IMR-90 (cell line): ENCODE measurements around the gene CDK13. TPM values are rescaled to one million over a fixed set of nuclear protein-coding genes. Genes with fewer than 3 reads are reported as not detected.

ENCODE experiments used
- ATAC-seq: fragments of 200-7000 bp; cut with Tn5 transposase; 2 replicates; pipeline ENCODE4 v1.9.1; 2020; ENCODE audit warnings: low read depth, mild to moderate bottlenecking, moderate library complexity
- BruUV-seq: library from RNA; stranded (reverse); fragments of 400-500 nt; replicated peaks from 2 replicates; lab custom pipeline; 2021; lab: Mats Ljungman, UMichigan
- CTCF ChIA-PET: fragments of 300-600 bp; formaldehyde crosslinking; extraction: SDS; loops from one replicate; lab custom pipeline; 2021; ENCODE audit warnings: antibody characterized with exemption; lab: Yijun Ruan, JAX
- POLR2A ChIA-PET: fragments of 300-600 bp; sonication (Branson Sonifier 250); formaldehyde crosslinking; loops from one replicate; lab custom pipeline; 2022; ENCODE audit warnings: antibody characterized with exemption; ENCODE audit not compliant: unreplicated experiment; lab: Charles Lee
- DNase-seq: peaks from one replicate; pipeline ENCODE4 v3.0.0; 2013
- H2AFZ ChIP-seq: replicated peaks from 2 replicates; pipeline ENCODE3; 2013; ENCODE audit warnings: low read length, mild to moderate bottlenecking; ENCODE audit not compliant: poor library complexity
- H2AK5ac ChIP-seq: 2 replicates; pipeline ENCODE4 v1.6.1; 2013; ENCODE audit warnings: low read depth, low read length, inconsistent platforms
- H2AK9ac ChIP-seq: replicated peaks from 2 replicates; pipeline ENCODE3; 2013; ENCODE audit warnings: mild to moderate bottlenecking, low read depth, low read length, moderate library complexity; ENCODE audit not compliant: poor library complexity
- H2BK120ac ChIP-seq: 2 replicates; pipeline ENCODE4 v1.6.1; 2013; ENCODE audit warnings: low read depth, low read length, inconsistent platforms
- H2BK15ac ChIP-seq: 3 replicates; pipeline ENCODE4 v1.6.1; 2013; ENCODE audit warnings: low read depth, low read length, inconsistent platforms
- H2BK20ac ChIP-seq: 2 replicates; pipeline ENCODE4 v1.6.1; 2013; ENCODE audit warnings: low read depth, mild to moderate bottlenecking, inconsistent platforms, low read length, moderate library complexity
- H2BK5ac ChIP-seq: 2 replicates; pipeline ENCODE4 v1.6.1; 2013; ENCODE audit warnings: mild to moderate bottlenecking, low read depth, low read length, inconsistent platforms; ENCODE audit not compliant: poor library complexity, severe bottlenecking
- H3K14ac ChIP-seq: replicated peaks from 2 replicates; pipeline ENCODE4 v1.6.1; 2013; ENCODE audit warnings: low read depth, low read length, inconsistent platforms
- H3K18ac ChIP-seq: 2 replicates; pipeline ENCODE4 v1.6.1; 2013; ENCODE audit warnings: low read depth, low read length, control low read depth
- H3K23ac ChIP-seq: 2 replicates; pipeline ENCODE4 v1.6.1; 2013; ENCODE audit warnings: low read depth, low read length, inconsistent platforms
- H3K27ac ChIP-seq: 2 replicates; pipeline ENCODE4 v1.5.1; 2013; ENCODE audit warnings: mild to moderate bottlenecking, control low read depth, low read length; ENCODE audit not compliant: insufficient read depth
- H3K27me3 ChIP-seq: 2 replicates; pipeline ENCODE4 v1.6.1; 2013; ENCODE audit warnings: low read length; ENCODE audit not compliant: control insufficient read depth, insufficient read depth
- H3K36me3 ChIP-seq: 2 replicates; pipeline ENCODE4 v1.6.1; 2013; ENCODE audit warnings: low read length, mixed read lengths; ENCODE audit not compliant: control insufficient read depth, insufficient read depth
- H3K4ac ChIP-seq: 2 replicates; pipeline ENCODE4 v1.6.1; 2013; ENCODE audit warnings: low read depth, low read length, inconsistent platforms
- H3K4me1 ChIP-seq: 2 replicates; pipeline ENCODE4 v1.6.1; 2013; ENCODE audit warnings: low read length, mixed read lengths; ENCODE audit not compliant: control insufficient read depth, insufficient read depth
- H3K4me2 ChIP-seq: 2 replicates; pipeline ENCODE4 v1.6.1; 2013; ENCODE audit warnings: low read depth, mild to moderate bottlenecking, control low read depth, low read length, moderate library complexity
- H3K4me3 ChIP-seq: 2 replicates; pipeline ENCODE4 v1.5.1; 2013; ENCODE audit warnings: low read depth, mild to moderate bottlenecking, control low read depth, low read length, moderate library complexity; ENCODE audit not compliant: insufficient read depth
- H3K56ac ChIP-seq: 2 replicates; pipeline ENCODE4 v1.6.1; 2013; ENCODE audit warnings: low read length, inconsistent platforms; ENCODE audit not compliant: insufficient read depth; ENCODE audit errors: extremely low read depth
- H3K79me1 ChIP-seq, 2 experiments: 2 replicates each; pipeline ENCODE4 v1.6.1; 2013; ENCODE audit warnings: low read length in 2 of 2, inconsistent platforms in 1 of 2, low read depth in 1 of 2
- H3K9ac ChIP-seq: 2 replicates; pipeline ENCODE4 v1.6.1; 2013; ENCODE audit warnings: low read depth, low read length, control low read depth
- H3K9me1 ChIP-seq: 2 replicates; pipeline ENCODE4 v1.6.1; 2013; ENCODE audit warnings: low read length, inconsistent platforms; ENCODE audit not compliant: insufficient read depth
- H3K9me3 ChIP-seq: 2 replicates; pipeline ENCODE4 v1.6.1; 2013; ENCODE audit warnings: low read length; ENCODE audit not compliant: control insufficient read depth, insufficient read depth
- H4K20me1 ChIP-seq: 2 replicates; pipeline ENCODE4 v1.6.1; 2013; ENCODE audit warnings: low read length, inconsistent platforms; ENCODE audit not compliant: insufficient read depth
- H4K5ac ChIP-seq: 2 replicates; pipeline ENCODE4 v1.6.1; 2013; ENCODE audit warnings: mild to moderate bottlenecking, low read depth, low read length, control low read depth
- H4K8ac ChIP-seq, 2 experiments: 2 replicates each; pipeline ENCODE4 v1.6.1; 2013; ENCODE audit warnings: low read depth in 2 of 2, low read length in 2 of 2, control low read depth in 1 of 2, inconsistent platforms in 1 of 2
- H4K91ac ChIP-seq: 2 replicates; pipeline ENCODE4 v1.6.1; 2013; ENCODE audit warnings: low read depth, low read length, inconsistent platforms; ENCODE audit not compliant: insufficient read depth
- CEBPB ChIP-seq: IDR thresholded peaks from 2 replicates; pipeline ENCODE4 v1.6.1; 2012; ENCODE audit warnings: low read depth, low read length, improper control_type of control experiment
- ELK1 ChIP-seq: fragments of 150-350 bp; IDR thresholded peaks from 2 replicates; pipeline ENCODE4 v1.6.1; 2016; ENCODE audit warnings: low read depth, mild to moderate bottlenecking, low read length, moderate library complexity, borderline replicate concordance
- FOS ChIP-seq: fragments of 150-350 bp; IDR thresholded peaks from 2 replicates; pipeline ENCODE4 v1.6.1; 2016; ENCODE audit warnings: low read depth, low read length
- MAFK ChIP-seq: IDR thresholded peaks from 2 replicates; pipeline ENCODE4 v1.6.1; 2012; ENCODE audit warnings: low read depth, low read length, improper control_type of control experiment
- MAZ ChIP-seq: IDR thresholded peaks from 2 replicates; pipeline ENCODE4 v1.6.1; 2012; ENCODE audit warnings: low read depth, mild to moderate bottlenecking, low read length, improper control_type of control experiment, moderate library complexity, borderline replicate concordance
- MXI1 ChIP-seq: IDR thresholded peaks from 2 replicates; pipeline ENCODE4 v1.6.1; 2012; ENCODE audit warnings: low read depth, mild to moderate bottlenecking, low read length, moderate library complexity, borderline replicate concordance
- NFE2L2 ChIP-seq: fragments of 150-350 bp; IDR thresholded peaks from 2 replicates; pipeline ENCODE4 v1.6.1; 2016; ENCODE audit warnings: low read depth, mild to moderate bottlenecking, low read length
- POLR2A ChIP-seq: IDR thresholded peaks from 2 replicates; pipeline ENCODE4 v1.6.1; 2012; ENCODE audit warnings: mild to moderate bottlenecking, low read depth, low read length
- RCOR1 ChIP-seq: IDR thresholded peaks from 2 replicates; pipeline ENCODE4 v1.6.1; 2012; ENCODE audit warnings: mild to moderate bottlenecking, low read length, improper control_type of control experiment; ENCODE audit not compliant: insufficient replicate concordance
- RFX5 ChIP-seq: IDR thresholded peaks from 2 replicates; pipeline ENCODE4 v1.8.0; 2012; ENCODE audit warnings: low read depth, mild to moderate bottlenecking, low read length, moderate library complexity
- WGBS, 2 experiments: methylation state at CpG; one replicate each; pipeline versions ENCODE4 v1.1.5 to v1.1.7; 2013; ENCODE audit warnings: missing lambda C conversion rate in 2 of 2; ENCODE audit not compliant: insufficient read length in 1 of 2; ENCODE audit errors: extremely low coverage in 2 of 2; 5-methylcytosine and 5-hydroxymethylcytosine counted together
- dilution Hi-C: fragments of 300-500 bp; cut with HindIII; formaldehyde crosslinking; loops from one replicate; pipeline ENCODE4 v1.14.3; 2018; ENCODE audit warnings: low sequenced_read_pairs; ENCODE audit not compliant: unreplicated experiment
- in situ Hi-C: fragments of 300-500 bp; cut with MboI; formaldehyde crosslinking; loops from 3 replicates; pipeline ENCODE4 v1.14.3; 2019; ENCODE audit warnings: low sequenced_read_pairs, inconsistent platforms, mixed read lengths
- intact Hi-C: fragments of 100-400 bp; cut with micrococcal nuclease; formaldehyde crosslinking; loops from 2 replicates; pipeline ENCODE4 v1.10.0; 2022
- polyA plus RNA-seq, 3 experiments: library from polyadenylated mRNA; depleted of rRNA; stranded (reverse); fragments of >200 nt; gene quantifications; 2 replicates each; pipeline ENCODE4 v1.2.3, GENCODE V29; 2012; ENCODE audit warnings: low replicate concordance in 1 of 3
- total RNA-seq: library from RNA; depleted of rRNA; stranded (reverse); fragments of >200 nt; gene quantifications from 2 replicates; pipeline ENCODE4 v1.2.3, GENCODE V29; 2012
- TF ChIP-seq, protein P1 (sequence below): fragments of 150-350 bp; IDR thresholded peaks from 2 replicates; pipeline ENCODE4 v1.6.1; 2017; ENCODE audit warnings: mild to moderate bottlenecking, antibody characterized with exemption, low read length, low read depth
- TF ChIP-seq, protein P2 (sequence below): conservative IDR thresholded peaks from 2 replicates; pipeline ENCODE4 v1.5.1; 2012; ENCODE audit warnings: mild to moderate bottlenecking, low read depth, low read length, improper control_type of control experiment

The CDK13 gene
- total and polyA plus RNA-seq, 2 of the 4 experiments (the other 2 are of a cell fraction), result 20.1 to 50.4 TPM

- Histone ChIP-seq H3K9ac (no peak overlapping the region), H4K5ac (no peak overlapping the region), H3K23ac (no peak overlapping the region), H4K8ac (no peak overlapping the region), H3K4me3 (no peak overlapping the region), H2BK5ac (no peak overlapping the region), H3K9me3 (no peaks in the 10 kb centered on the region), H3K14ac (no peak overlapping the region), H2BK15ac (no peak overlapping the region), H2BK20ac (no peak overlapping the region), H2AFZ (no peak overlapping the region), H3K4me1 (no peaks in the 10 kb centered on the region), H3K18ac (no peak overlapping the region), H3K27ac (no peak overlapping the region), H4K91ac (no peak overlapping the region), H3K4ac (no peak overlapping the region), H3K36me3 (no peaks in the 10 kb centered on the region), H2AK9ac (no peak overlapping the region), H3K4me2 (no peak overlapping the region), H3K9me1 (no peaks in the 10 kb centered on the region), H4K20me1 (no peaks in the 10 kb centered on the region), H2AK5ac (no peak overlapping the region), H3K79me1 (no peaks in the 10 kb centered on the region), H2BK120ac (no peak overlapping the region), H3K56ac (no peak overlapping the region), H3K27me3 (peaks cover 10% of the 10 kb centered on the region)
- BruUV-seq, result no TSS peak
- intact Hi-C loops, result no loop called here
- DNase-seq (no peak), ATAC-seq (no peak)
- dilution Hi-C loops, result no loop called here
- in situ Hi-C loops, result no loop called here
- TF ChIP-seq MAFK (no peak), RCOR1 (no peak), ELK1 (no peak), RFX5 (no peak), CEBPB (no peak), MXI1 (no peak), NFE2L2 (no peak), FOS (no peak), POLR2A (no peak), MAZ (no peak)
- TF ChIP-seq, protein P1, sequence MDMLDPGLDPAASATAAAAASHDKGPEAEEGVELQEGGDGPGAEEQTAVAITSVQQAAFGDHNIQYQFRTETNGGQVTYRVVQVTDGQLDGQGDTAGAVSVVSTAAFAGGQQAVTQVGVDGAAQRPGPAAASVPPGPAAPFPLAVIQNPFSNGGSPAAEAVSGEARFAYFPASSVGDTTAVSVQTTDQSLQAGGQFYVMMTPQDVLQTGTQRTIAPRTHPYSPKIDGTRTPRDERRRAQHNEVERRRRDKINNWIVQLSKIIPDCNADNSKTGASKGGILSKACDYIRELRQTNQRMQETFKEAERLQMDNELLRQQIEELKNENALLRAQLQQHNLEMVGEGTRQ, result no peak
- TF ChIP-seq, protein P2, sequence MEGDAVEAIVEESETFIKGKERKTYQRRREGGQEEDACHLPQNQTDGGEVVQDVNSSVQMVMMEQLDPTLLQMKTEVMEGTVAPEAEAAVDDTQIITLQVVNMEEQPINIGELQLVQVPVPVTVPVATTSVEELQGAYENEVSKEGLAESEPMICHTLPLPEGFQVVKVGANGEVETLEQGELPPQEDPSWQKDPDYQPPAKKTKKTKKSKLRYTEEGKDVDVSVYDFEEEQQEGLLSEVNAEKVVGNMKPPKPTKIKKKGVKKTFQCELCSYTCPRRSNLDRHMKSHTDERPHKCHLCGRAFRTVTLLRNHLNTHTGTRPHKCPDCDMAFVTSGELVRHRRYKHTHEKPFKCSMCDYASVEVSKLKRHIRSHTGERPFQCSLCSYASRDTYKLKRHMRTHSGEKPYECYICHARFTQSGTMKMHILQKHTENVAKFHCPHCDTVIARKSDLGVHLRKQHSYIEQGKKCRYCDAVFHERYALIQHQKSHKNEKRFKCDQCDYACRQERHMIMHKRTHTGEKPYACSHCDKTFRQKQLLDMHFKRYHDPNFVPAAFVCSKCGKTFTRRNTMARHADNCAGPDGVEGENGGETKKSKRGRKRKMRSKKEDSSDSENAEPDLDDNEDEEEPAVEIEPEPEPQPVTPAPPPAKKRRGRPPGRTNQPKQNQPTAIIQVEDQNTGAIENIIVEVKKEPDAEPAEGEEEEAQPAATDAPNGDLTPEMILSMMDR, result no peak
- POLR2A ChIA-PET, result no interaction called here
- CTCF ChIA-PET, result no interaction called here
- WGBS, 2 experiments, result no CpG with 5 or more reads among the region's 2 CpGs
Measured at GRCh38 chr7:39924122-39924521, 25.9 kb upstream of the CDK13 start.
